ENCODE data around the gene RFX3.

DNA sequence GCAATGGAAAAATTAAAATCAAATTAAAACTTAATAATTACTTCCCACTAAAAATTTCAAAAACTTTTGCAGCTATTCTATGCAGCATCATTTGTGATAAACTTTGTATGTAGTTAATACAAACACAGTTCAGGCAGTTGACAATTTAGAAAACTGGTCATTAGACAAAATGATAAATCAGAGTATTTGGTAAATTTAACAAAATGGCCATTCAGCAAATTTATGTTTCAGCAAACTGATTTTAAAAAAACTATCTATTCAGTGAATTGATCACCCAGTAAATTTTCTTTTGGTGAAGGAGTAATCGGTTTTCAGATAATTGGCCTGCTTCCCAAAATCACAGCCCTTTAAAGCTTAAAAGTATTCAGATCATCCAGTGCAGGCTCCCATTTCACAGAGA is 116.3 kb downstream of the RFX3 start:
- TF ChIP-seq, protein P1, sequence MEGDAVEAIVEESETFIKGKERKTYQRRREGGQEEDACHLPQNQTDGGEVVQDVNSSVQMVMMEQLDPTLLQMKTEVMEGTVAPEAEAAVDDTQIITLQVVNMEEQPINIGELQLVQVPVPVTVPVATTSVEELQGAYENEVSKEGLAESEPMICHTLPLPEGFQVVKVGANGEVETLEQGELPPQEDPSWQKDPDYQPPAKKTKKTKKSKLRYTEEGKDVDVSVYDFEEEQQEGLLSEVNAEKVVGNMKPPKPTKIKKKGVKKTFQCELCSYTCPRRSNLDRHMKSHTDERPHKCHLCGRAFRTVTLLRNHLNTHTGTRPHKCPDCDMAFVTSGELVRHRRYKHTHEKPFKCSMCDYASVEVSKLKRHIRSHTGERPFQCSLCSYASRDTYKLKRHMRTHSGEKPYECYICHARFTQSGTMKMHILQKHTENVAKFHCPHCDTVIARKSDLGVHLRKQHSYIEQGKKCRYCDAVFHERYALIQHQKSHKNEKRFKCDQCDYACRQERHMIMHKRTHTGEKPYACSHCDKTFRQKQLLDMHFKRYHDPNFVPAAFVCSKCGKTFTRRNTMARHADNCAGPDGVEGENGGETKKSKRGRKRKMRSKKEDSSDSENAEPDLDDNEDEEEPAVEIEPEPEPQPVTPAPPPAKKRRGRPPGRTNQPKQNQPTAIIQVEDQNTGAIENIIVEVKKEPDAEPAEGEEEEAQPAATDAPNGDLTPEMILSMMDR (IDR thresholded peaks at IDR 0.05; ENCODE audit: low read depth, low read length, missing input control): no peak
- TF ChIP-seq JUND (IDR thresholded peaks at IDR 0.05): no peak
- TF ChIP-seq EGR1 (IDR thresholded peaks at IDR 0.05; ENCODE audit: low read depth in 2 of 2): no peak
- TF ChIP-seq RXRA (IDR thresholded peaks at IDR 0.05): no peak
- TF ChIP-seq, protein P2, sequence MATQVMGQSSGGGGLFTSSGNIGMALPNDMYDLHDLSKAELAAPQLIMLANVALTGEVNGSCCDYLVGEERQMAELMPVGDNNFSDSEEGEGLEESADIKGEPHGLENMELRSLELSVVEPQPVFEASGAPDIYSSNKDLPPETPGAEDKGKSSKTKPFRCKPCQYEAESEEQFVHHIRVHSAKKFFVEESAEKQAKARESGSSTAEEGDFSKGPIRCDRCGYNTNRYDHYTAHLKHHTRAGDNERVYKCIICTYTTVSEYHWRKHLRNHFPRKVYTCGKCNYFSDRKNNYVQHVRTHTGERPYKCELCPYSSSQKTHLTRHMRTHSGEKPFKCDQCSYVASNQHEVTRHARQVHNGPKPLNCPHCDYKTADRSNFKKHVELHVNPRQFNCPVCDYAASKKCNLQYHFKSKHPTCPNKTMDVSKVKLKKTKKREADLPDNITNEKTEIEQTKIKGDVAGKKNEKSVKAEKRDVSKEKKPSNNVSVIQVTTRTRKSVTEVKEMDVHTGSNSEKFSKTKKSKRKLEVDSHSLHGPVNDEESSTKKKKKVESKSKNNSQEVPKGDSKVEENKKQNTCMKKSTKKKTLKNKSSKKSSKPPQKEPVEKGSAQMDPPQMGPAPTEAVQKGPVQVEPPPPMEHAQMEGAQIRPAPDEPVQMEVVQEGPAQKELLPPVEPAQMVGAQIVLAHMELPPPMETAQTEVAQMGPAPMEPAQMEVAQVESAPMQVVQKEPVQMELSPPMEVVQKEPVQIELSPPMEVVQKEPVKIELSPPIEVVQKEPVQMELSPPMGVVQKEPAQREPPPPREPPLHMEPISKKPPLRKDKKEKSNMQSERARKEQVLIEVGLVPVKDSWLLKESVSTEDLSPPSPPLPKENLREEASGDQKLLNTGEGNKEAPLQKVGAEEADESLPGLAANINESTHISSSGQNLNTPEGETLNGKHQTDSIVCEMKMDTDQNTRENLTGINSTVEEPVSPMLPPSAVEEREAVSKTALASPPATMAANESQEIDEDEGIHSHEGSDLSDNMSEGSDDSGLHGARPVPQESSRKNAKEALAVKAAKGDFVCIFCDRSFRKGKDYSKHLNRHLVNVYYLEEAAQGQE (IDR thresholded peaks at IDR 0.05): no peak
- TF ChIP-seq RAD21 (IDR thresholded peaks at IDR 0.05): no peak
- TF ChIP-seq TAF1 (conservative IDR thresholded peaks at IDR 0.05): no peak

Data from liver (tissue), 3 donors.